Cerebellar cortex (tissue), 1 donor: ENCODE measurements around the gene RTN4IP1.
"Not testable (repeated sequence)": the region's sequence is repeated elsewhere in the genome, so short reads cannot be mapped to it uniquely, and the experiment has no call there.

Source experiments
- DNase-seq: peaks from one replicate; pipeline ENCODE4 v3.0.0-alpha.2; 2015; ENCODE audit warnings: low spot score

The RTN4IP1 gene

GRCh38 chr6:106627760-106628159, 1.5 kb downstream of the RTN4IP1 start:
- DNase-seq, result not testable (repeated sequence)

GRCh38 chr6:106626485-106626884, 2.8 kb downstream of the RTN4IP1 start:
- DNase-seq, result no peak

- no peak for DNase-seq
Observed at GRCh38 chr6:106623039-106623438, 6.3 kb downstream of the RTN4IP1 start.

DNA sequence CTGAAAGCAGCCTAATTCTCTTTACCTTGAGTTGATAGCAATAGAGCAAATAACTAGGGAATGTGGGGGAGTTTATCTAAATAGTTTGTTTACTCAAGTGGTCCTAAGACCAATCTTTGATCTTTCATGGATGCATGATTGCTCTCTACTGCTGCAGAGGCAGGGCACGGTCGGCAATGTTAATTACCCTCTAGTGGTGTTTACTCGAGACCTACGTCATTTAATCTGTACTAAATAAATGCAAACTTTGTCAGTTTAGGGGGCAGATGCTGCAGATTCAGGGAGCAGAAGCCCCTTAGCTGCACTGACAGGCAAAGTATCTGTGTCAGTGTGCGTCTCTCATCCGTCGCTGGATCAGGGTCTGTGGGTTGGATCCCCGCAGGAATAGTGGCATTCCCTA, 6.9 kb downstream of the RTN4IP1 start:
- DNase-seq, result no peak

- no peak for DNase-seq
Observed at GRCh38 chr6:106620931-106621672, 8.2 kb downstream of the RTN4IP1 start.

GRCh38 chr6:106619223-106619622, 10.1 kb downstream of the RTN4IP1 start:
- DNase-seq, result no peak

DNA sequence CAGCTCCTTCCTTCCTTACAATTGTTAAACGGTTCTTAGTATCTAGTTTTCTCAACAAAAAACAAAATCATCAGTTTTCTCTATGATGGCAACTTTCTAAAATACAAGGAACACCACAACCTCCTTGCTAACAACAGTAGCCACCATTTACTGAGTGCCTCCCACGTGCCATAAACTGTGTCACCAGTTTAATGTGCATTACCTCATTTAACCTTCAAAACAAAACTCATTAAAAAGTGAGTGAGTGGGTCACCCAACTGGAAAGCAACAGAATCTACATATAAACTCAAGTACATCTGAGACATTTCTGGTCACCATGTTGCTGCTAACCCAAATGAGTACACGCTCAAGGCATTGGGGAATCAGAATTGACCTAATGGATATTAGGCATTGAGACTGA, 11.0 kb downstream of the RTN4IP1 start:
- DNase-seq, result no peak

GRCh38 chr6:106617857-106618256, 11.4 kb downstream of the RTN4IP1 start:
- no peak for DNase-seq

- no peak for DNase-seq
Observed at GRCh38 chr6:106617302-106617701, 12.0 kb downstream of the RTN4IP1 start.

DNA sequence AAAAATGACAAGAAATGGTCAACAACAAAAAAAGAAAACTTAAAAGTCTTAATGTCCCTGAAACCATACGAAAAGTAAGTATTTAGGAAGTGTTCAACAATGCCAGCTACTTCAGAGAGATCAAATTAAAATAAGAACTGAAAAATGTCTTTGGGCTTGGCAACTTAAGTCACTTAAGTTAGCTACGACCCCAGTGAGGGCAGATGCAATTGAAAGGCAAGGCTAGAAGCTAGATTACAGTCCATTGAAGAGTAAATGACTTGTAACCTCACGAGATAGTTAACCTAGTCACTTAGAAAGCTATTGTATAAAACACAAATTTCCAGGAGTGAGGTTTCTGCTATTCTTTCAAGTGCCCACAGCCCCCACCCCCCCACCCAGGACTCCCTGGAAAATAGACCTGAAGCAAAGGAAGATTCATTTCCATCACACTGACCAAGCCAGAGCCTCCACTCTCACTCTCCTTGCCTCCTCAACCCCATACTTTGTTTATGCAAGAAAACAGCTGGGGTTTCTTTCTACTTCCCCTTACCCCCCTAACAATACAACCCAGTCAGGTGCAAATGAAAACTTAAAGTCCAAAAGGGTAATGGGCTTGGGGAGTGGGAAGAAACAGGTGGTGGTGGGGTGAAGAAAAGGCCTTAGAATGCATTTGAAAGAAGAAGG, 14.6 kb downstream of the RTN4IP1 start:
- no peak for DNase-seq

GRCh38 chr6:106614166-106614565, 15.1 kb downstream of the RTN4IP1 start:
- no peak for DNase-seq

DNA sequence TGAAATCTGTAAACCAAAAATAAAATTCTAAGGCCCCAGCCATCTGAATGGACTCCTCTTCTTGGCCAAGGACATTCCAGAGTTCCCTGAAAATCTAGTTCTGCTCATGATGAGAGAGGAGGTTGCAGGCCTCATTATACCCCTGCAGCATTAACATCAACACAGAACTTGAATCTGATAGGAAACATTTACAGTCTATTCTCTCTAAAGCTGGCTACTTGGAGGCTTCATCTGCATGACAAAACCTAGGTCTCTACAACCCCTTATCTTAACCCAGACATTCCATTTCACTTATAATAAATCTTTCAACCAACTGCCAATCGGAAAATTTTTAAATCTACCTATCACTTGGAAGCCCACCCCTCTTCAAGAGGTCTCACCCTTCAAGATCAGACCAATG, 15.7 kb downstream of the RTN4IP1 start:
- DNase-seq, result no peak

DNA sequence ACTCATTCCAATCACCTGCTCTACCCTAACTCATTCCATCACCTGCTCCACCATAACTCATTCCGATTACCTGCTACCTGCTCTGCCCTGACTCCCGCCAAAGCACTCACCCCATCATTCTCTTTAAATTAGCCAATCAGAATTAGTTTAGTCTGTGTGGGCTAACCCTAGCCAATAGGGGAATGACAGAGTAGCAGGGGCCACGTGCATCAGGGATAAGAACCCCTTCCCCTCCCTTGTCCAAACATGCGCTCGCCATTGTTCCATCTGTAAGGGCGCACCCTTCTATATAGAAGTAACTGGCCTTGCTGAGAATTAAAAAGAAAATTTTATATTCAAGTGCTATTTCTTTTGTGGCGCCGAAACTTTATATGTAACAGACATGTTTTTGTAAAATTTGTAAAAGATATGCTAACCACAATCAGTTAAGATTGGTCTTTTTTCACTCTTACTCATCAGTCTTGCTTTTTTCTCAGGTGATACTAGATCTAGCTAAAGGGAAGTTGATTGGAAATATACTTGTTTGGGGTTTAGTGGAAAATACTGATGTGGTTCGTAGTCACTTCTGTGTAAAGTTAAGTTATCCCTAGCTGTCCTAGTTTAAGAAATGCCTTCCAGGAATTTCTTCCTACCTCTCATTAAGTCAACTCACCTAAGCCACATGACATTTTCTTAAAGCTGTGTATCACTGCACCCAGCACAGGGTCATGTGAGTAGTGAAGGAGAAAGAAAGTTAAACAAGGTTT, 16.5 kb downstream of the RTN4IP1 start:
- no peak for DNase-seq

DNA sequence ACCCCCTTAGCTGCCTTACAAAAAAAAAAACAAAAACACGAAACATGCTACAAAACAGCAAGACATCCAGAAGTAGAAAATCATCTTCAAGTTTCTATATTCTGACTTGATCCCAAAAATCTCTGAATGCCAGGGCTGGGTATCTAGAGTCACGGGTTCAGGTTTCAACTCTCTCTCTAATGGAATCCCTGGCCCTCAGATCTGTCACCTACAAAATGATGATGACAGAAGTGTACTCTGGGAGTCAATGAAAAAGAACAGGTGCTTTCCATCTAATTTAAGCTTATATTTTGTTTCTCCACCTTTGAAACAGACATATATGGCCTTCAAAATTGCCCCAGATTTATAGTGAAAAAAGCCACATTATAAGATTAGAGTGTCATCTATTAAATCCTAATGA, 18.3 kb downstream of the RTN4IP1 start:
- DNase-seq, result no peak

DNA sequence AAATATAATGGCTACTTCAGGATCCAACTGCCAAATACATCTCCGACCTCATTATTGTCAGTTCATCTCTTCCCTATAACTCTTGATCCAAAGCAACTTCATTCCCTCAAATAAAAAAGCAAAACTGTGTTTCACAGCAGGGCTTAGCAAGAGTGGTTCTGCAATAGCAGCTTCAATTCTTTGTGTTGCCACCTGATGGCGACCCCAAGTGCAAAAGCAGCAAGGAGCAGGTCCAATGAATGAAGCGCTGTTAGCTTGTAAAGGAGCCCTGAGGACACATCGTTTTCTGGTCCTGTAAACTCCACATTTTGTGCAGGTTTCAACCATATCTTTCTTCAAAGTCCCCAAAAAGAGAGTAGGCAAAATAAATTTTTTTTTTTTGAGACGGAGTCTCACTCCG, 19.6 kb downstream of the RTN4IP1 start:
- DNase-seq, result peak; percentile 14

GRCh38 chr6:106608080-106608668, 21.1 kb downstream of the RTN4IP1 start:
- DNase-seq, result peak; percentile 38

GRCh38 chr6:106600329-106600728, 29.0 kb downstream of the RTN4IP1 start:
- DNase-seq, result no peak

- no peak for DNase-seq
Observed at GRCh38 chr6:106599440-106599839, 29.9 kb downstream of the RTN4IP1 start.

DNA sequence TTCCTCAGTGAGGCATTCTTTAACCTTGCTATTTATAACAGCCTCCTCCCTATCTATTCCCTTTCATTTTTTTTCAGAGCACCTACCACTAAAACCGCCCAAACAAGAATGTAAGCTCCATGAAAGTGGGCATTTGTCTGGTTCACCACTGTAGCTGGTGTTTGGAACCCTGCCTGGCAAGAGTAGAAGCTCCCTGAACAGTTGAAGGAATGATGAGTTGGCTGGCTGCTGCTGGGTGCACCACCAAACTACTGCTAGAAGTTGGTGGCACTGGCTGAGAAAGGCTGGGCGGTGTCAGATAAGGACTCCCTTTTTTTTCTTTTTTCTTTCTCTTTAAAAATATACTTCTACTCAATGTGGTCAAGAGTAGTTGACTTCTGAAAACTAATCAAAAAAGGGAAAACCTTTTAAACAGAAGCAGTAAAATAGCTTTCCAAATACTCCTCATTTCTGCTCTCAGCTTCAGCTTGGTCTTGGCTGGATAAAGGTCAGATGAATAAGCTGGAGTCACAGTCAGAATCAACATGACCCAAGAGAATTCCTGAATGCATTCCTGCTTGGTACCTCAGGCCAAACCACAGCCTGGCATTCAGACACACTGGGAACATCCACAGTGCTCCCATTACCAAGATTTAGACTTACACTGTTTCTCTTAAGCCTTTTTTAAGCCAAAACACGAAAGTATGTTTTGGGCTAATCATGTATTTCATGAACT, 38.0 kb downstream of the RTN4IP1 start:
- DNase-seq, result no peak

DNA sequence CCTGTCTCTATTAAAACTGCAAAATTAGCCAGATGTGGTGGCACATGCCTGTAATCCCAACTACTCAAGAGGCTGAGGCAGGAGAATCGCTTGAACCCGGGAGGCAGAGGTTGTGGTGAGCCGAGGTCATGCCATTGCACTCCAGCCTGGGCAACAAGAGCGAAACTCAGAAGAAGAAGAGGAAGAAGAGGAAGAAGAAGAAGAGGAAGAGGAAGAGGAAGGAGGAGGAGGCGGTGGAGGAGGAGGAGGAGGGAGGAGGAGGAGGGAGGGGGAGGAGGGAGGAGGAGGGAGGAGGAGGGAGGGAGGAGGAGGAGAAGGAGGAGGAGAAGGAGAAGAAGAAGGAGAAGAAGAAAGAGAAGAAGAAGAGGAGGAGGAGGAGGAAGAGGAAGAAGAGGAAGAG, 40.4 kb downstream of the RTN4IP1 start:
- not testable (repeated sequence) for DNase-seq

- no peak for DNase-seq
Observed at GRCh38 chr6:106586815-106587415, 42.4 kb downstream of the RTN4IP1 start.

- no peak for DNase-seq
Observed at GRCh38 chr6:106581468-106581867, 47.8 kb downstream of the RTN4IP1 start.
